ENCODE data around the gene ALDH16A1. TPM values are rescaled to one million over a fixed set of nuclear protein-coding genes. Genes with fewer than 3 reads are reported as not detected.

ALDH16A1 gene
- total RNA-seq, 1 experiment from 2014 or later: 34.2 TPM

DNA sequence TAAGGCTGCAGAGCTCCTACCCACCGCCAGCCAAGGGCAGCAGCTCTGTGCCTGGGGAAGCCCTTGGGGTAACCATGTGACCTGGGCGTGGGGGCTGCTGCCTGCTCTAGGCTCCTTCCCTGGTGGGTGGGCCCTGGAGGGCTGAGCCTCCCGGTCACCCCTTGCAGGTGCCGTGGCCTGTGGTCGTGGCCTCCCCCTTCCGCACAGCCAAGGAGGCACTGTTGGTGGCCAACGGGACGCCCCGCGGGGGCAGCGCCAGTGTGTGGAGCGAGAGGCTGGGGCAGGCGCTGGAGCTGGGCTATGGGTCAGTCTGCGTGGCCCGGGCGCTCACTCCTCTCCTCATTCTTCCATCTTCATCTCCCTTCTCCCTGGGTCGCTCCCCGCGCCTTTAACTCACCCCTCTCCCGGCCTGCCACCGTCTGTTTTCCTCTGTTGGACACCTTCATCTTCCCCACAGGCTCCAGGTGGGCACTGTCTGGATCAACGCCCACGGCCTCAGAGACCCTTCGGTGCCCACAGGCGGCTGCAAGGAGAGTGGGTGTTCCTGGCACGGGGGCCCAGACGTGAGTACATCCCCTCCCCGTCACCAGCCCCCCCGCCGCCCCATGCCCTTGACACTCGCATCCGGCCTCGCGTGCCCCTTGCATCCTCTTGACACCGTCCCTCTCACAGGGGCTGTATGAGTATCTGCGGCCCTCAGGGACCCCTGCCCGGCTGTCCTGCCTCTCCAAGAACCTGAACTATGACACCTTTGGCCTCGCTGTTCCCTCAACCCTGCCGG lies 11.1 kb downstream of the ALDH16A1 start:
- intact Hi-C loops (cut with micrococcal nuclease): no loop called here
- no peaks in the 10 kb centered on the region for H3K9me3 Mint-ChIP-seq (ENCODE audit: unreplicated experiment)
- POLR2A ChIA-PET: no interaction called here

DNA sequence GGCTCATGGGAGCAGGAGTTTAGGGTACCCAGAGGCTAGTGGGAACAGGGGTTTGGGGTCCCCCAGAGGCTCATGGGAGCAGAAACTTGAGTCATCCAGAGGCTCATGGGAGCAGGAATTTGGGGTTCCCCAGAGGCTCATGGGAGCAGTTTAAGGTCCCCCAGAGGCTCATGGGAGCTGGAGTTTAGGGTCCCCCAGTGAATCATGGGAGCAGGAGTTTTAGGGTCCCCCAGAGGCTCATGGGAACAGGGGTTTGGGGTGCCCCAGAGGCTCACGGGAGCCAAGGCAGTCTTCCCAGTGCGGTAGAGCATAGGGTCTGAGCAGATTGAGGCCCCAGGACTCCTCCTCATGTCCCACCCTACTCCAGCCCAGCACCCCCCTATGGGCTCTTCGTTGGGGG lies 12.3 kb downstream of the ALDH16A1 start:
- CTCF ChIA-PET: interaction anchor here (1.2 kb wide), 1 partner anchor 8 kb away, joined by 5 read pairs; the partner anchor contains the start of gene FLT3LG
- H3K36me3 Mint-ChIP-seq (ENCODE audit: insufficient read depth, unreplicated experiment): peaks cover 3% of the 10 kb centered on the region
- no peaks in the 10 kb centered on the region for H3K9me3 Mint-ChIP-seq (ENCODE audit: unreplicated experiment)
- POLR2A ChIA-PET: no interaction called here
- BruUV-seq (replicated peaks): no TSS peak
- H3K4me1 Mint-ChIP-seq (ENCODE audit: insufficient read depth, unreplicated experiment): peaks cover 8% of the 10 kb centered on the region
- H3K27ac Mint-ChIP-seq (ENCODE audit: low read depth, unreplicated experiment): no peak overlapping the region
- DNase-seq (ENCODE audit: unreplicated experiment): no peak
- H3K4me3 Mint-ChIP-seq (ENCODE audit: unreplicated experiment): no peak overlapping the region
- TF ChIP-seq, protein P1, sequence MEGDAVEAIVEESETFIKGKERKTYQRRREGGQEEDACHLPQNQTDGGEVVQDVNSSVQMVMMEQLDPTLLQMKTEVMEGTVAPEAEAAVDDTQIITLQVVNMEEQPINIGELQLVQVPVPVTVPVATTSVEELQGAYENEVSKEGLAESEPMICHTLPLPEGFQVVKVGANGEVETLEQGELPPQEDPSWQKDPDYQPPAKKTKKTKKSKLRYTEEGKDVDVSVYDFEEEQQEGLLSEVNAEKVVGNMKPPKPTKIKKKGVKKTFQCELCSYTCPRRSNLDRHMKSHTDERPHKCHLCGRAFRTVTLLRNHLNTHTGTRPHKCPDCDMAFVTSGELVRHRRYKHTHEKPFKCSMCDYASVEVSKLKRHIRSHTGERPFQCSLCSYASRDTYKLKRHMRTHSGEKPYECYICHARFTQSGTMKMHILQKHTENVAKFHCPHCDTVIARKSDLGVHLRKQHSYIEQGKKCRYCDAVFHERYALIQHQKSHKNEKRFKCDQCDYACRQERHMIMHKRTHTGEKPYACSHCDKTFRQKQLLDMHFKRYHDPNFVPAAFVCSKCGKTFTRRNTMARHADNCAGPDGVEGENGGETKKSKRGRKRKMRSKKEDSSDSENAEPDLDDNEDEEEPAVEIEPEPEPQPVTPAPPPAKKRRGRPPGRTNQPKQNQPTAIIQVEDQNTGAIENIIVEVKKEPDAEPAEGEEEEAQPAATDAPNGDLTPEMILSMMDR (IDR thresholded peaks at IDR 0.05; ENCODE audit: unreplicated experiment): no peak
- intact Hi-C loops (cut with micrococcal nuclease): no loop called here
- no peaks in the 10 kb centered on the region for H3K27me3 Mint-ChIP-seq (ENCODE audit: insufficient read depth, unreplicated experiment)

More for the DNA sequence above, 11.1 kb downstream of the ALDH16A1 start:
- BruUV-seq (replicated peaks): no TSS peak
- no peak overlapping the region for H3K4me3 Mint-ChIP-seq (ENCODE audit: unreplicated experiment)
- no peaks in the 10 kb centered on the region for H3K27me3 Mint-ChIP-seq (ENCODE audit: insufficient read depth, unreplicated experiment)
- TF ChIP-seq, protein P1 (IDR thresholded peaks at IDR 0.05; ENCODE audit: unreplicated experiment): no peak
- CTCF ChIA-PET: interaction anchor here (1.2 kb wide), 1 partner anchor 10 kb away, joined by 5 read pairs; the partner anchor contains the start of gene FLT3LG
- H3K4me1 Mint-ChIP-seq (ENCODE audit: insufficient read depth, unreplicated experiment): peaks cover 6% of the 10 kb centered on the region
- DNase-seq (ENCODE audit: unreplicated experiment): no peak
- H3K27ac Mint-ChIP-seq (ENCODE audit: low read depth, unreplicated experiment): no peak overlapping the region
- H3K36me3 Mint-ChIP-seq (ENCODE audit: insufficient read depth, unreplicated experiment): peaks cover 7% of the 10 kb centered on the region

DNA sequence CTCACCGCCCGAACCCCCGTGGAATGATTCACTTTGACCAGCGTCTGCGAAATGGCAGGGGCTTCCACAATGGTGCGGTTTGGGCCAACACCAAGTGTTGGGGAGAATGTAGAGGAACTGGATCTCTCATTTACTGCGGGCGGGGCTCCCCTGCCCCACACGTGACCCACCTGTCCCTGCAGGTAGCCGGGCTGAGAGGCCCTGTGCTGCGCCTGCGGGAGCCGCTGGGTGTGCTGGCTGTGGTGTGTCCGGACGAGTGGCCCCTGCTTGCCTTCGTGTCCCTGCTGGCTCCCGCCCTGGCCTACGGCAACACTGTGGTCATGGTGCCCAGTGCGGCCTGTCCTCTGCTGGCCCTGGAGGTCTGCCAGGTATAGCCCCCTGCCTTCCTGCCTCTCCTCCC lies 15.2 kb downstream of the ALDH16A1 start:
- Mint-ChIP-seq H3K4me1 (ENCODE audit: insufficient read depth, unreplicated experiment) (peaks cover 8% of the 10 kb centered on the region), H3K36me3 (ENCODE audit: insufficient read depth, unreplicated experiment) (peaks cover 5% of the 10 kb centered on the region), H3K27me3 (ENCODE audit: insufficient read depth, unreplicated experiment) (no peaks in the 10 kb centered on the region), H3K9me3 (ENCODE audit: unreplicated experiment) (no peaks in the 10 kb centered on the region), H3K4me3 (ENCODE audit: unreplicated experiment) (no peak overlapping the region), H3K27ac (ENCODE audit: low read depth, unreplicated experiment) (no peak overlapping the region)
- BruUV-seq (replicated peaks): no TSS peak
- intact Hi-C loops (cut with micrococcal nuclease): no loop called here
- ChIA-PET CTCF (interaction anchor here (0.7 to 1.7 kb wide), 2 partner anchors 78 to 406 kb away, joined by 3 read pairs; no protein-coding TSS in a partner anchor), POLR2A (no interaction called here)
- TF ChIP-seq, protein P1 (IDR thresholded peaks at IDR 0.05; ENCODE audit: unreplicated experiment): no peak
- no peak for DNase-seq (ENCODE audit: unreplicated experiment)

DNA sequence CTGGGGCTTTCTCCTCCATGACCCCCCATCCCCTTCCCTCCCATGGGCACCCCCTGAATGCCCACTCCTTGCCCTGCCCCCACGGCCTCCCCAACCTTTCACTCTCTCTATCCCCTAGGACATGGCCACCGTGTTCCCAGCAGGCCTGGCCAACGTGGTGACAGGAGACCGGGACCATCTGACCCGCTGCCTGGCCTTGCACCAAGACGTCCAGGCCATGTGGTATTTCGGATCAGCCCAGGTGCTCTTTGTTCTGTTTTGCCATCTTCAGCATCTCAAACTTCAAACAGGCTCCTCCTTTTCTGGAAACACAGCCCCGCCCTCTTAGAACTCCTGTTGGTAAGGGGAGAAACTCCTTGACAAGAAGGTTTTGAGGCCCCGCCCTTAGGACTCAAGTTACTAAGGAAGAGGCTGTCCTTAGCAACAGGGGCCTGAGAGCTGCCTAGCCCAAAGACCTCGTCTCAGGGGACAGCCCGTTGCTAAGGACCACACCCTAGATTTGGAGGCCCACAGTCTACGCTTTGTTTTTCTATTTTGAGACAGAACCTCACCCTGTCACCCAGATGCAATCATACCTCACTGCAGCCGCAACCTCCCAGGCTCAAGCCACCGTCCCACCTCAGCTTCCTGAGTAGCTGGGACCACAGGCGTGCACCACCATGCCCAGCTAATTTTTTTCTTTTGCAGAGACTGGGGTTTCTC lies 15.9 kb downstream of the ALDH16A1 start:
- Mint-ChIP-seq H3K9me3 (ENCODE audit: unreplicated experiment) (no peaks in the 10 kb centered on the region), H3K4me3 (ENCODE audit: unreplicated experiment) (no peak overlapping the region), H3K36me3 (ENCODE audit: insufficient read depth, unreplicated experiment) (peaks cover 5% of the 10 kb centered on the region), H3K27me3 (ENCODE audit: insufficient read depth, unreplicated experiment) (no peaks in the 10 kb centered on the region), H3K27ac (ENCODE audit: low read depth, unreplicated experiment) (no peak overlapping the region), H3K4me1 (ENCODE audit: insufficient read depth, unreplicated experiment) (peaks cover 8% of the 10 kb centered on the region)
- TF ChIP-seq, protein P1 (IDR thresholded peaks at IDR 0.05; ENCODE audit: unreplicated experiment): no peak
- DNase-seq (ENCODE audit: unreplicated experiment): peak; percentile 68
- ChIA-PET CTCF (interaction anchor here (1.7 kb wide), 1 partner anchor 77 kb away, joined by 3 read pairs; no protein-coding TSS in a partner anchor), POLR2A (no interaction called here)
- intact Hi-C loops (cut with micrococcal nuclease): no loop called here
- no TSS peak for BruUV-seq (replicated peaks)
